Upper lobe of left lung (tissue), 4 donors: ENCODE results near the gene DDAH1.

ENCODE experiments used
- POLR2A ChIP-seq, 4 donors: fragments of 450-650 bp; IDR thresholded peaks; one replicate each; pipeline ENCODE4 v1.5.1; 2016 to 2017; ENCODE audit warnings: antibody characterized with exemption in 4 of 4, mild to moderate bottlenecking in 2 of 4
- POLR2AphosphoS5 ChIP-seq, 2 donors: sonication (generic); formaldehyde crosslinking; IDR thresholded peaks; one replicate each; pipeline ENCODE4 v1.5.1; 2017; ENCODE audit warnings: antibody characterized with exemption in 2 of 2

GRCh38 chr1:85393490-85393889, 71.5 kb downstream of the DDAH1 start:
- TF ChIP-seq POLR2AphosphoS5 (IDR thresholded peaks at IDR 0.05) (no peak), POLR2A (IDR thresholded peaks at IDR 0.05) (no peak)
